Loucy (cell line): ENCODE results near the gene ZNF749.

Source experiments
- EZH2phosphoT487 ChIP-seq: fragments of 200-600 bp; IDR thresholded peaks from 2 replicates; pipeline ENCODE4 v1.6.1; 2018; ENCODE audit warnings: antibody characterized with exemption, mild to moderate bottlenecking, moderate library complexity, borderline replicate concordance
- TF ChIP-seq, protein P1 (sequence below): fragments of 200-600 bp; sonication (generic); conservative IDR thresholded peaks from 2 replicates; pipeline ENCODE4 v1.5.1; 2014; ENCODE audit warnings: mild to moderate bottlenecking, antibody characterized with exemption, low read length

DNA sequence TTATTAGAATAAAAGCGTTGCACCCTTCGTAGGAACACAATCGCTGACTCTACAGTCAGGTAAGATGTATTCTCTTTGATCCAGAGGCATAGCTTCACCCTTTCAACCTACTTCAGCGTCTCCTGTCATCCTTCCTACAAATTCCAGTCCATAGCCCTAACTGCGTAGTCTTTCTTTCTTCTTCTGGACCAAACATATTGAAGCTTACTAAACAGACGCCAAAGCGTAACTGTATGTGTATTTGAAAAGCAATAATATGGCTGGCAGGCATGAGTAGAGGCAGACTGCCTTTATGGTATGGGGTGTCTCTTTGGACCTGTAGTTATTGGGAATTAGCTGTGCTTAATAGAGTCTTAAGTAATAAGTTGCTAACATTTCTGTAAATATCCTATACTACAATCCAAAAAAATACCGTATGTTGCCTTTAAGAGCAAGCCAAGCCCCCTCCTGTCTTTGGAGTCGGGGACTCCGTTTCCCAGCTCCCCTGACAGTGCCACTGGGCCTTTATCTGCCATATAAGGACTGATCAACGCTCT lies 45.9 kb upstream of the ZNF749 start:
- TF ChIP-seq, protein P1, sequence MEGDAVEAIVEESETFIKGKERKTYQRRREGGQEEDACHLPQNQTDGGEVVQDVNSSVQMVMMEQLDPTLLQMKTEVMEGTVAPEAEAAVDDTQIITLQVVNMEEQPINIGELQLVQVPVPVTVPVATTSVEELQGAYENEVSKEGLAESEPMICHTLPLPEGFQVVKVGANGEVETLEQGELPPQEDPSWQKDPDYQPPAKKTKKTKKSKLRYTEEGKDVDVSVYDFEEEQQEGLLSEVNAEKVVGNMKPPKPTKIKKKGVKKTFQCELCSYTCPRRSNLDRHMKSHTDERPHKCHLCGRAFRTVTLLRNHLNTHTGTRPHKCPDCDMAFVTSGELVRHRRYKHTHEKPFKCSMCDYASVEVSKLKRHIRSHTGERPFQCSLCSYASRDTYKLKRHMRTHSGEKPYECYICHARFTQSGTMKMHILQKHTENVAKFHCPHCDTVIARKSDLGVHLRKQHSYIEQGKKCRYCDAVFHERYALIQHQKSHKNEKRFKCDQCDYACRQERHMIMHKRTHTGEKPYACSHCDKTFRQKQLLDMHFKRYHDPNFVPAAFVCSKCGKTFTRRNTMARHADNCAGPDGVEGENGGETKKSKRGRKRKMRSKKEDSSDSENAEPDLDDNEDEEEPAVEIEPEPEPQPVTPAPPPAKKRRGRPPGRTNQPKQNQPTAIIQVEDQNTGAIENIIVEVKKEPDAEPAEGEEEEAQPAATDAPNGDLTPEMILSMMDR, result no peak
- no peak for TF ChIP-seq EZH2phosphoT487
